Ramos (cell line): ENCODE measurements around the gene TP63.

Experiments used
- in situ Hi-C: fragments of 300-500 bp; cut with MboI; formaldehyde crosslinking; loops from one replicate; pipeline ENCODE4 v1.14.3; 2022; ENCODE audit warnings: low sequenced_read_pairs; ENCODE audit not compliant: unreplicated experiment

Gene TP63

GRCh38 chr3:189677667-189678066 is 46.5 kb downstream of the TP63 start:
- in situ Hi-C loops = no loop called here

- in situ Hi-C loops = no loop called here
These were observed 49.5 kb downstream of the TP63 start for GRCh38 chr3:189680723-189681122.

- in situ Hi-C loops = no loop called here
These were observed 52.5 kb downstream of the TP63 start for GRCh38 chr3:189683546-189684255.

- in situ Hi-C loops = no loop called here
These were observed 53.1 kb downstream of the TP63 start for GRCh38 chr3:189684317-189684716.

GRCh38 chr3:189685291-189685690 is 54.1 kb downstream of the TP63 start:
- in situ Hi-C loops = no loop called here

- in situ Hi-C loops = no loop called here
These were observed 54.7 kb downstream of the TP63 start for GRCh38 chr3:189685860-189686259.

GRCh38 chr3:189687475-189687874 is 56.3 kb downstream of the TP63 start:
- in situ Hi-C loops = no loop called here

- in situ Hi-C loops = no loop called here
These were observed 57.1 kb downstream of the TP63 start for GRCh38 chr3:189688262-189688661.

- in situ Hi-C loops = no loop called here
These were observed 58.4 kb downstream of the TP63 start for GRCh38 chr3:189689625-189690024.

- in situ Hi-C loops = no loop called here
These were observed 59.0 kb downstream of the TP63 start for GRCh38 chr3:189690237-189690636.

GRCh38 chr3:189690672-189691071 is 59.5 kb downstream of the TP63 start:
- in situ Hi-C loops = no loop called here

GRCh38 chr3:189695400-189695799 is 64.2 kb downstream of the TP63 start:
- in situ Hi-C loops = no loop called here

GRCh38 chr3:189698811-189699210 is 67.6 kb downstream of the TP63 start:
- in situ Hi-C loops = no loop called here

- in situ Hi-C loops = no loop called here
These were observed 68.7 kb downstream of the TP63 start for GRCh38 chr3:189699885-189700284.

GRCh38 chr3:189702066-189702646 is 71.0 kb downstream of the TP63 start:
- in situ Hi-C loops = no loop called here

- in situ Hi-C loops = no loop called here
These were observed 72.7 kb downstream of the TP63 start for GRCh38 chr3:189703865-189704264.

GRCh38 chr3:189708375-189708774 is 77.2 kb downstream of the TP63 start:
- in situ Hi-C loops = no loop called here

- in situ Hi-C loops = no loop called here
These were observed 79.6 kb downstream of the TP63 start for GRCh38 chr3:189710620-189711402.

GRCh38 chr3:189712906-189713483 is 81.8 kb downstream of the TP63 start:
- in situ Hi-C loops = no loop called here

GRCh38 chr3:189714991-189715961 is 84.1 kb downstream of the TP63 start:
- in situ Hi-C loops = no loop called here
